Activated CD8-positive, alpha-beta T cell treated with anti-CD3 and anti-CD28 coated beads for 36 hours (primary cell): Measurements from ENCODE around the gene MBIP. TPM values are rescaled to one million over a fixed set of nuclear protein-coding genes. Genes with fewer than 3 reads are reported as not detected.

Experiments
- ATAC-seq: fragments of 200-7000 bp; cut with Tn5 transposase; one replicate; pipeline ENCODE4 v1.10.0; 2021; ENCODE audit warnings: mild to moderate bottlenecking, moderate library complexity
- CTCF ChIA-PET: fragments of 350-600 bp; sonication (Branson Sonifier 250); formaldehyde crosslinking; loops from one replicate; lab custom pipeline; 2021; ENCODE audit warnings: antibody characterized with exemption; lab: Charles Lee
- POLR2A ChIA-PET: fragments of 350-600 bp; sonication (Branson Sonifier 250); formaldehyde crosslinking; loops from one replicate; lab custom pipeline; 2021; ENCODE audit warnings: antibody characterized with exemption; lab: Charles Lee
- DNase-seq: peaks from one replicate; pipeline ENCODE4 v3.0.0-alpha.2; 2020
- H3K27ac Mint-ChIP-seq: one replicate; pipeline ENCODE4 v1.8.0; 2021; ENCODE audit warnings: mild to moderate bottlenecking, mixed read lengths
- H3K27me3 Mint-ChIP-seq: one replicate; pipeline ENCODE4 v1.8.0; 2021; ENCODE audit warnings: mixed read lengths
- H3K36me3 Mint-ChIP-seq: one replicate; pipeline ENCODE4 v1.8.0; 2021; ENCODE audit warnings: low read depth, mixed read lengths
- H3K4me1 Mint-ChIP-seq: one replicate; pipeline ENCODE4 v1.8.0; 2021; ENCODE audit warnings: low read depth, mixed read lengths
- H3K4me3 Mint-ChIP-seq: one replicate; pipeline ENCODE4 v1.8.0; 2021; ENCODE audit warnings: mild to moderate bottlenecking, moderate library complexity, mixed read lengths
- H3K9me3 Mint-ChIP-seq: one replicate; pipeline ENCODE4 v1.8.0; 2021; ENCODE audit warnings: mixed read lengths
- CTCF ChIP-seq: fragments of 200-600 bp; IDR thresholded peaks from one replicate; pipeline ENCODE4 v1.8.0; 2022; ENCODE audit warnings: antibody characterized with exemption, mild to moderate bottlenecking
- intact Hi-C: fragments of 100-400 bp; cut with micrococcal nuclease; formaldehyde crosslinking; loops from one replicate; pipeline ENCODE4 v1.10.0; 2022
- total RNA-seq, 2 experiments: library from RNA; stranded (reverse); gene quantifications; one replicate each; pipeline ENCODE4 v1.2.3, GENCODE V29; 2021

Gene MBIP
- total RNA-seq, 2 experiments from 2014 or later: 29.4 to 31.0 TPM

DNA sequence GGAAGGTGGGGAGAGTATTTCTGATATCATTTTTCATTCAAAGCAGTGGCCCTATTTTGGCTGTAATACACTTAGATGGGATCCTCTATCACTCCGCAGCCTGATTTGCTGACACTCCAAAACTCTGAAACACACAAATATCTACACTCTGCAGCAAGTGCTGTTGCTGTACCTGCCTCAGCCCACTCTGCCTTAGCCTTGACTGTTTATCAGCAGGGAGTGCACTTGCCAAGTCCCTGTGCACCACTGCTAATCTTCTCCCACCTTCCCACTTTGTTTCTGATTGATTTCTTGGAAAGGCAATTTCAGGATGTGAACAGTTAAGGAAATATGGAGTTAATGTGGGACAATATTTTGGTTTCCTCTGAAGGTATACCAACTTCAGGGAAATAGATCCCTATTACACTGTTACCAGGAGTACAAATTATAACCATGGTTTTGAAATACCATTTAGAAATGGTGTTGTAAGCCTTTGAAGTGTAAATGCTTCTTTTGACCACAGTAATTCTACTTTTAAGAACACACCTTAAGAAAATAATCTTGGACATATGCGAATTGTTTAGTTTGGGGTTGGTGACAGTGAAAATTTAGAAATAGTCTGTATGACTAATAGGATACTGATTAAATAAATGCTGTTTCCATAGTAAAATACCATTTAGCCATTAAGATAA lies 59.3 kb downstream of the MBIP start:
- intact Hi-C loops: no loop called here
- POLR2A ChIA-PET: no interaction called here
- no peak for TF ChIP-seq CTCF
- H3K27me3 Mint-ChIP-seq: peaks cover 6% of the 10 kb centered on the region
- H3K4me3 Mint-ChIP-seq: no peak overlapping the region
- CTCF ChIA-PET: no interaction called here
- no peaks in the 10 kb centered on the region for H3K36me3 Mint-ChIP-seq
- ATAC-seq: no peak
- no peaks in the 10 kb centered on the region for H3K4me1 Mint-ChIP-seq
- no peak for DNase-seq
- no peak overlapping the region for H3K27ac Mint-ChIP-seq
- no peaks in the 10 kb centered on the region for H3K9me3 Mint-ChIP-seq

DNA sequence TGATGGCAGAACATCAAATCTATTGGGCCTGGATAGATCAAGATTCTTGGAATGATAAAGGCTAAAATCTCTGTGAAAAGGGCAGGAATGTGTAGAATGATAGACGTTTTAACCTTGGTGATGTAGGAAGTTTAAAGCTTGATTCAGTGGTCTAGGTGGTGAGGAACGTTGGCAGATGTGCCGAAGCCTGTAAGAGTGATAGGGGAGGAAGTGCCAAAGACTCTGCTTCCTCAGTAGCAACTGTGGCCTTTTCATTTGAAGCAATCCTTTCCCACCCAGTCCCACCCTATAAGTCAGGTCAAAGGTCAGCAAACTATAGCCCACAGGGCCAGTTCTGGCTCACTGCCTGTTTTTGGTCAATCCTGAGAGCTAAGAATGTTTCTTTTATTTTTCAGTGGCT lies 62.2 kb downstream of the MBIP start:
- intact Hi-C loops: no loop called here
- Mint-ChIP-seq H3K4me1 (no peaks in the 10 kb centered on the region), H3K27ac (no peak overlapping the region), H3K9me3 (no peaks in the 10 kb centered on the region), H3K4me3 (no peak overlapping the region), H3K27me3 (peaks cover 4% of the 10 kb centered on the region), H3K36me3 (no peaks in the 10 kb centered on the region)
- TF ChIP-seq CTCF: no peak
- ChIA-PET CTCF (no interaction called here), POLR2A (no interaction called here)
- ATAC-seq (no peak), DNase-seq (no peak)

- DNase-seq: no peak
- Mint-ChIP-seq H3K4me1 (no peaks in the 10 kb centered on the region), H3K9me3 (no peaks in the 10 kb centered on the region), H3K27ac (no peak overlapping the region), H3K4me3 (no peak overlapping the region), H3K36me3 (no peaks in the 10 kb centered on the region), H3K27me3 (peaks cover 4% of the 10 kb centered on the region)
- no peak for ATAC-seq
- POLR2A ChIA-PET: no interaction called here
- intact Hi-C loops: no loop called here
- CTCF ChIA-PET: no interaction called here
- no peak for TF ChIP-seq CTCF
Measured at GRCh38 chr14:36256126-36256801, 64.2 kb downstream of the MBIP start.

GRCh38 chr14:36254020-36254624 lies 66.3 kb downstream of the MBIP start:
- H3K4me1 Mint-ChIP-seq: no peaks in the 10 kb centered on the region
- no peak overlapping the region for H3K4me3 Mint-ChIP-seq
- H3K27ac Mint-ChIP-seq: no peak overlapping the region
- peaks cover under 1% of the 10 kb centered on the region for H3K9me3 Mint-ChIP-seq
- no peak for TF ChIP-seq CTCF
- ATAC-seq (no peak), DNase-seq (no peak)
- ChIA-PET CTCF (no interaction called here), POLR2A (no interaction called here)
- no peaks in the 10 kb centered on the region for H3K36me3 Mint-ChIP-seq
- intact Hi-C loops: no loop called here
- peaks cover 4% of the 10 kb centered on the region for H3K27me3 Mint-ChIP-seq

Other genes starting within 250 kb of the MBIP start
- not detected for gene PTCSC3, start 143.9 kb downstream of the MBIP start, total RNA-seq
- under 1 TPM in 1 of 2 experiments, not detected in 1; 0.25 TPM for gene NKX2-1, start 199.6 kb upstream of the MBIP start, total RNA-seq